B cell (primary cell): Measurements from ENCODE around the gene ADCY1.

Experiments
- EZH2 ChIP-seq: IDR thresholded peaks from 2 replicates; pipeline ENCODE4 v1.6.1; 2012; ENCODE audit warnings: borderline replicate concordance, low read depth, mild to moderate bottlenecking, moderate library complexity, low read length; ENCODE audit not compliant: insufficient read depth, poor library complexity, severe bottlenecking
- TF ChIP-seq, protein P1 (sequence below): fragments of 200-600 bp; IDR thresholded peaks from one replicate; pipeline ENCODE4 v1.8.0; 2022; ENCODE audit warnings: antibody characterized with exemption, mild to moderate bottlenecking

DNA sequence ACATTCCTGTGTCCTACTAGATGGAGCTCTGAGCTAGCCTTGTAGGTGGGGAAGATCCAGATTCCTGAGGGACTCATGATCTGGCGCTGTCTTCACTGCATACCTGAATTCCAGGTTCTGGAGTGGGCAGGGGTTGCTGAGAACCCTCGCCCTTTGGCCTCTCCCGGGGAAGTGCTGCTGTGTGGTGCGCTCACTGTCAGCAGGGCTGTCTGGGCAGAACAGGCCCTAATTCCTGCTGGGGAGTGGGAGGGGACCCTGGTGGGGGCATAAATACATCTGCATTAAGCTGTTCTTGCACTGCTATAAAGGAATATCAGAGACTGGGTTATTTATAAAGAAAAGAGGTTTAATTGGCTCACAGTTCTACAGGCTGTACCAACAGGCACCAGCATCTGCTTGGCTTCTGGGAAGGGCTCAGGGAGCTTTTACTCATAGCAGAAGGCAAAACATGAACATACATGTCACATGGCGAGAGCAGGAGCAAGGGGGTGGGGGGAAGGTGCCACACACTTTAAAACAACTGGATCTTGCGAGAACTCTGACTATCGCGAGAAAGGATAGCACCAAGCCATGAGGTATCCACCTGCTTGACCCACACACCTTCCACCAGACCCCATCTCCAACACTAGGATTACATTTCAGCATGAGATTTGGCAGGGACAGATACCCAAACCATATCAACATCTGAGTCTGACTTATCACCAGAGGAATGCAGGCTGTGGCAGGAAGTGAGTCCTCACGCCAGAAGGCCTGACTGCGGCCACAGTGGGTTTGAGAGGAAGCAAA, 115.0 kb downstream of the ADCY1 start:
- TF ChIP-seq EZH2: no peak
- TF ChIP-seq, protein P1, sequence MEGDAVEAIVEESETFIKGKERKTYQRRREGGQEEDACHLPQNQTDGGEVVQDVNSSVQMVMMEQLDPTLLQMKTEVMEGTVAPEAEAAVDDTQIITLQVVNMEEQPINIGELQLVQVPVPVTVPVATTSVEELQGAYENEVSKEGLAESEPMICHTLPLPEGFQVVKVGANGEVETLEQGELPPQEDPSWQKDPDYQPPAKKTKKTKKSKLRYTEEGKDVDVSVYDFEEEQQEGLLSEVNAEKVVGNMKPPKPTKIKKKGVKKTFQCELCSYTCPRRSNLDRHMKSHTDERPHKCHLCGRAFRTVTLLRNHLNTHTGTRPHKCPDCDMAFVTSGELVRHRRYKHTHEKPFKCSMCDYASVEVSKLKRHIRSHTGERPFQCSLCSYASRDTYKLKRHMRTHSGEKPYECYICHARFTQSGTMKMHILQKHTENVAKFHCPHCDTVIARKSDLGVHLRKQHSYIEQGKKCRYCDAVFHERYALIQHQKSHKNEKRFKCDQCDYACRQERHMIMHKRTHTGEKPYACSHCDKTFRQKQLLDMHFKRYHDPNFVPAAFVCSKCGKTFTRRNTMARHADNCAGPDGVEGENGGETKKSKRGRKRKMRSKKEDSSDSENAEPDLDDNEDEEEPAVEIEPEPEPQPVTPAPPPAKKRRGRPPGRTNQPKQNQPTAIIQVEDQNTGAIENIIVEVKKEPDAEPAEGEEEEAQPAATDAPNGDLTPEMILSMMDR: no peak
